HG02840 (cell line): ENCODE data around the gene FBXO47.
A peak's percentile ranks its signal among the peaks of the same experiment; 100 is the strongest.

Experiments
- ATAC-seq: cut with Tn5 transposase; IDR thresholded peaks from one replicate; pipeline ENCODE4 v1.9.1; 2021; ENCODE audit warnings: mild to moderate bottlenecking, moderate library complexity, moderate number of reproducible peaks; ENCODE audit not compliant: unreplicated experiment, low FRiP score

FBXO47 gene

DNA sequence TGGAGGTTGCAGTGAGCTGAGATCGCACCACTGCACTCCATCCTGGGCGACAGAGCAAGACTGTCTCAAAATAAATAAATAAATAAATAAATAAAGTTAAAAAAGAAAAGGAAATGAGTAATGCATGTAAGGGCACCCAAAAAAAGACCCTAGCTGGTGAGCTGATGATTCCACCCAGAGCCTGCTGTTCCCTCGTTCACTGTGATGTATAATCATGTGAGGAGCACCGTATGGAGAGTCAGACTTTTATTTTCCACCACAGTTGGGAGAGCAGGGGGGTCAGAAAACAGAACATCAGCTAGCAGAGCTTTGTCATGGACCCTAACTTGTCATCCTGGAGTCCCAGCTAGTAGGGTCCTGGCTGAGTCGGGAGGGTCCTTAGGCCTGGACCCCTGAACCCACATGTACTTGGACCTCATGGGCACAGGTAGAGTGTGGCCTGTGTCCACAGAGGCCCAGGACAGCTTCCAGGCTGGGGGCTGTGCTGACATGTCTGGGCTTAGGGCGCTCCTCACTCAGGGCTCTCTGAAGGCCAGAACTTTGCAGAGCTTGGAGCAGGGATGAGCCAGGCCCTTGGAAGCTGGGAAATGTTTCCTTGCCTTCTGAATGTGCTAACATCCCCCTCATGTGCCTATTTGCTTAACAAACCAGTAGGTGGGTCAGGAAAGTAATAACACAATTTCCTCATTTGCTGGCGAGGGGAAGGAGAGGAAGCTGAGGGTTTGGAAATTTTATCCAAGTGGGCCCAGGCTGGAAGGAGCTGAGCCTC, 60.6 kb downstream of the FBXO47 start:
- ATAC-seq = no peak

- ATAC-seq = no peak
Observed at GRCh38 chr17:38905375-38905774, 61.8 kb downstream of the FBXO47 start.

- no peak for ATAC-seq
Observed at GRCh38 chr17:38904892-38905291, 62.3 kb downstream of the FBXO47 start.

DNA sequence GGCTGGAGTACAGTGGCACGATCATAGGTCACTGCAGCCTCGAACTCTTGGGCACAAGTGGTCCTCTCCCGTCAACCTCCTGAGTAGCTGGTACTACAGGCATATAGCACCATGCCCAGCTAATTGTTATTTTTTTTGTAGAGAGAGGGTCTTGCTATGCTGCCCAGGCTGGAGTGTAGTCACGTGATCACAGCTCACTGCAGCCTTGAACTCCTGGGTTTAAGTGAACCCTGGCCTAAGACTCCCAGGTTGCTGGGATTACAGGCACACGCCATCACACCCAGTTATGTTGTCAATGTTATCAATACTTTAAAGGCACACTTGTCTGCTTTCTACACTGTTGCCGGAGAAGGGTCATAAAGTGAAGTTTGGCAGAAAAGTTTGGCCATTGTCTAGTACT, 63.8 kb downstream of the FBXO47 start:
- no peak for ATAC-seq

DNA sequence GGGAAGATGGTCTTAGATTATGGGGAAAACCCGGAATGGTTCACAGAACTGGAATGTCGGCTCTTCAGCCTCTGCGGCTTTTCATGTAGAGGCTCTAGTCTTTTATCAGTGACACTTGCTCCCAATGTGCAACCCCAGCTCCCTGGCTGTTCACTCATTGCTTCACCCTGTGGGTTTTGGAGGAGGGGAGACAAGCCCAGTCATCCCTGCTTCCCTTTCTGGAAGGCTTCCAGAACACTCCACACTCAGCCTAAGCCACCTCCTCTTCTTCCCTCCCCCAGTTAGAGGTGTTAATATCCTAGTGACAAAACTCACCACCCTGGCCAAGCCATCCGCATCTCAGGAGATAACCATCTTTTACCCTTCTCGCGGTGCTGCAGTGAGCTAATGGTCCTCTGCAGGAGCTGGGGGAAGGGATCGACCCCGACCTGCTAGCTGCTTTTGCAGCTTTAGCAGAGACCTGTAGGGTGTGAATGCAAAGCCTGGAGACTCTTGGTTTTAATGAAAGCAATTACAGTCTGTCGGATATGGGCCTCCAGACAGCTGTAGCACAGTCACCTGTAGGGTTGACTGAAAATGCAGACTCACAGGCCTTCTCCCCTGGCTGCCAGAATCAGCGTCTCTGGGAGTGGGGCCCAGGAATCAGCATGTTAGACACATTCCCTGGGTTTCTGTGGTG, 66.1 kb downstream of the FBXO47 start:
- ATAC-seq = no peak

- no peak for ATAC-seq
Observed at GRCh38 chr17:38899421-38899820, 67.8 kb downstream of the FBXO47 start.

DNA sequence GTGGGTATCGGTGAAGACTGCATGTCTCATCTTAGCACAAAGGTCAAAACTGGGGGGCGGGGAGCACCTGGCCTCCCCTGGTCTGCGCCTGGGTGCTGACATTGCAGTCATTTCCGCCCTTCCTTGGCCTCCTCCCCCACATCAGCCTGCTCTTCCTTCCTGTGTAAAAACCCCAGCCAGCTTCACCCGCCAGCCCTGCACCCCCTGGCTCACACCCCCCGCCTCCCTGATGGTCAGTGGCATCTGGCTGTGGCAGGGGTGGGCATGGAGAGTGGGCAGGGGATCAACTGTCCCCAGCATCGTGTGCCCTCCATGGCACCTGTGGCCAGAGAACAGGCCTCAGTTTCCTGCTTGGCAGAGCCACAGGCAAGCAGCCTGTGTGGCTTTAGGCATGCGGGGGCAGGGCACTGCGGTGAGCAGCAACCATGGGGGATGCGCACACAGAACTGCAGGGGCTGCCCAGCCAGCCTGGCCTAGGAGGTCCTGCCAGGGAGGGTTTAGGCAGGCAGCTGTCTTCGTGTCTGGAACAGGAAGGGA, 68.3 kb downstream of the FBXO47 start:
- peak; percentile 73 for ATAC-seq

GRCh38 chr17:38898291-38898679, 68.9 kb downstream of the FBXO47 start:
- peak; percentile 20 for ATAC-seq

DNA sequence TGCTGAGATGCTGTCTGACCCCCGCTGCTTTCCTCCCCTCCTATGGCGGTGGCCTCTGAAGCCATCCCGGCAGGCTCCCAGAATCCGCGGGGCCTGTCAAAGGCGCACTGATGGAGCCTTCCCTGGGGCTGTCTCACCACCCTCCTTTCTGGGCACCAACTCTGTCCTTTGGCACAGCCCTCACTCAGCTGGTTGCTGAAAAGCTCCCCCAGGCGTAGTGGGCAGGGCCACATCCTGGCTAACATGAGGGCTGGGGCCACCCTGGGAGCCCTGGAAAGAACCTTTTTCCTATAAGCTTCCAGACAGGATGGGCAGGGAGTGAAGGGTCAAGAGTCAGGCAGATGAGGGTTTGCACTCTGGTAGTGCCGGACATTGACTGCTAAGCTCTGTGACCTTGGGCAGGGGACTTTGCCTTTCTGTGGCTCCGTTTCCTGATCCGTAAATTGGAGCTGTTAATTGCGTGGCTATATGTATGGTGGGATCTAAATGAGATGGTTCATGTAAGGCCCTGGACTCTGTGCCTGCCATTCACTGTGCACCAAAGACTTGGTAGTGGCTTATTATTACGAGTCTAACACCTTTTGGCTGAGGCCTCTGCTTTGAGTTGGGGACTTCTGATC, 69.4 kb downstream of the FBXO47 start:
- ATAC-seq = no peak

DNA sequence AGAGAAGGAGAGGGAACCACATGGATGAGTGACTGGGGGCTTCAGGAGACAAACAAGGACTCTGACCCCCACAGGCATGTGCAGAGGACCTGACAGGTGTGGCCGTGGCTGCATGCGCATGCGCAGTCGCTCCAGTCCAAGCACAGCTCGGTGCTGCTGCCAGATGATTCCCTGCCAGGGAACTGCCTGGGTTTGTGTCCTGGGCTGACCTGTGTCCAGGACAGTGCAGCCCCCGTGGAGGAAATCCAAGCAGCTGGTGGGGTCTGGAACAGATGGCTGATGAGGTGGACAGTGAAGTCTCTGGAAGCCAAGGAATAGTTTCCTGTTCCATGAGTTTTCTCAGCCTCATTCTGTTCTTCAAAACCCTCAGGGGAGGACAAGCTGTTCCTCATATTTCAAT, 70.0 kb downstream of the FBXO47 start:
- no peak for ATAC-seq

DNA sequence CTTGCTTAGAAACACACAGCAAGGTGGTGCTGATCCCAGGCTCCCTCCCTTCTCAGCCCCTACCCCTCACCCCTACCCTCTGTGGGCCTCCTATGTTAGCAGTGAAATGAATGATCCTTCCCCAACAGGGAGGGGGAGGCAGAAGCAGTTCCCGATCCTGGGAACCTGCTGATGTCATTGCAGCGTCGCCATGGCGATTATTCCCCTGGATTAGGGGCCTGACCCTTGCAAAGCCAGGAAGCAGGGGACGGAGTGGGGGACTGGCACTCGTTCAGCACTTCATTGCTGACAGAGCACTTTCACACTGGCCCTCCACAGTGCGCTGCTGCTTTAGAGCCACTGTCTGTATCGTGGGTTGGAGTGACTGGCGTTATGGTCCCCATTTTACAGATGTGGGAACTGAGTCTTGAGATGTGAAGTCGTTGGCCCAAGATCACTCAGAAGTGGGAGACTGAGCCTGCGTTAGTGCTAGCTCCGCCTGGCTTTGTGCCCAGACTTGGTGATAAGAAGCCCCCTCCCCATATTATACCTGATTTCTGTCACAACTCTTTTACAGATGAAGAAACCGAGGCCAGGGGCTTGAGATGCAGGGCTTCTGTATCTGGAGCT, 70.8 kb downstream of the FBXO47 start:
- no peak for ATAC-seq

DNA sequence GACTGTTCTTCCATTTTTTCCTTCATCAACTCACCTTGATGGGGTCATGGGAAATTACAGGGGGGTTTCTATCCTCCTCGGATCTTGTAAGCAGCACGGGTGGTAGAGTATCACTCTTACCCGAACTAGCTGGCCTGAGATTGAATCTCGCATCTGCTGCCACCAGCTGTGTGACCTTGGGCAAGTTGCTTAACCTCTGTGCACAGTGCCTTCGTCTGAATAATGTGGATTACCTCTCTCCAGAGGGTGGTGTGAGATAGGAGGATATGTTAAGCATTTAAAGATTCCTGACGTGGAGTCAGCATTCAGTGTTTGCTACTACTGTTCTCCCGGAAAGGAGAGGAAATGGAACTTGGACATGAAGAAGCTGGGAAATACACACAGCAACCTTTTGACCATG, 72.9 kb downstream of the FBXO47 start:
- ATAC-seq = no peak

DNA sequence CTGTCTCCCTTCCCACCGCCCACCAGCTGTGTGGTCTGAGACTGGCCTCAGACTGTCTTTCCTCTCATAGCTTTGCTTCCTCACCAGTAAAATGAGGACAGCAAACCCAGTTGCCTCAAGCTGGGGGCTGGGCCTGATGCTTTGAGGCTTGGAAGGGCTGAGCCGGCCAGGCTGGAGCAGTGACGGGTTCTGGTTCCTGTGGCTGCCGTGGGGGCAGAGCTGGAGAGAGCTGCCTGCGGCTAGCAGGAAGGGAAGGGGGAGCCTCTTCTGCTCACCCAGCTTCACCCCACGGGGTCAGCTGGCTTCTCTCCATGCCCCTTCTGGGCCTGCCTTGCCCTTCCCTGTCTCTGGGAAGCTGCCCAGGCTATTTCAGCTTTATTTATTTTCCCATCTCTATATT, 73.6 kb downstream of the FBXO47 start:
- ATAC-seq = no peak

- ATAC-seq = no peak
Observed at GRCh38 chr17:38893113-38893512, 74.1 kb downstream of the FBXO47 start.

DNA sequence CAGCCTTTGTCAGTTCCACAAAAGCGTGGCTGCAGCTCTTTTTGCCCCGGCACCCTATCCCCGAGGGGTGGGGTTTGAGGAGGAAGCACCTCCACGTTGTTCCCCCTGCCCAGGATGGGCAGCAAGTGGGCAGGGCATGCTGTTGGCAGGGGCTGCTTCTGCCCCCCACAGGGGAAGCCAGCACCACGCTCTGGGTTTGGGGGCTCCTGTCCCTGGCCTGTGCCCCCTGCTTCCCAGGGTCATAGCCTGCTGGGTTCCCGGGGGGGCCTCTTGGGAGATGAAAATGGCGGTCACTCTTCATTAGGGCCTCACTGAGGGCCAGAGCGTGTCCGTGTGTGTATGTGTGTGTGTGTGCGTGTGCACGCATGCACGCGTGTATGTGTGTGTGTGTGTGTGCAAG, 74.6 kb downstream of the FBXO47 start:
- no peak for ATAC-seq

GRCh38 chr17:38892083-38892482, 75.1 kb downstream of the FBXO47 start:
- ATAC-seq = no peak

DNA sequence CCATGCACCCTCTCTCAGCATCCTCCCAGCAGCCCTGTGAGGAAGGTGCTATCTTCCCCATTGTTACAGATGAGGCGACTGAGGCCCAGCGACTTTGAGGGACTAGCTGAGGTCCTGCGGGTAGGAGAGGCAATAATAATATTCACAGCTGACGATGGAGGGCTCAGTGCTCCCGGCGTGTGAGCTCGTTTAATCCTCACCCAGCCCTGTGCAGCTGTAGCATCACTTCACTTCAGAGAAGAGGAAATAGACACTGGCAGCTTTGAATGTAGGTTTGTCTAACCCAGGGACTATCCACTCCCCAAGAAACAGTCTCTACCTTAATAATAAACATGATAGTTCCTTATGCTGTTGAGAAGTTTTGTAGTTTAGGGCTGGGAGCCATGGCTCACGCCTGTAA, 75.8 kb downstream of the FBXO47 start:
- ATAC-seq = no peak

DNA sequence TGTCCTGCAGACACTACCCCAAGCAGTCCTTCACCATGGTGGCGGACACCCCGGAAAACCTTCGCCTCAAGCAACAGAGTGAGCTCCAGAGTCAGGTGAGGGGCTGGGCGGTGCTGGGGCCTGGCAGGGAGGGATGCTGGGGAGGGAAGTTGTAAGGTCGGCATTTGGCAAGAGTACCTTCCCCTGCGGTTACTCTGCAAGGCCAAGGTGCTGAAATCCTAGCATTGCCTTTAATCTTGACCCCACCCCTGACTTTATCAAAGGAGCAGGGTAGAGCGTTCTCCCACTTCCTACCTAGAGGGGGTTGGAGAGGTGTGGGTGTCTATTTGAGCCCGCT, 76.8 kb downstream of the FBXO47 start:
- no peak for ATAC-seq

DNA sequence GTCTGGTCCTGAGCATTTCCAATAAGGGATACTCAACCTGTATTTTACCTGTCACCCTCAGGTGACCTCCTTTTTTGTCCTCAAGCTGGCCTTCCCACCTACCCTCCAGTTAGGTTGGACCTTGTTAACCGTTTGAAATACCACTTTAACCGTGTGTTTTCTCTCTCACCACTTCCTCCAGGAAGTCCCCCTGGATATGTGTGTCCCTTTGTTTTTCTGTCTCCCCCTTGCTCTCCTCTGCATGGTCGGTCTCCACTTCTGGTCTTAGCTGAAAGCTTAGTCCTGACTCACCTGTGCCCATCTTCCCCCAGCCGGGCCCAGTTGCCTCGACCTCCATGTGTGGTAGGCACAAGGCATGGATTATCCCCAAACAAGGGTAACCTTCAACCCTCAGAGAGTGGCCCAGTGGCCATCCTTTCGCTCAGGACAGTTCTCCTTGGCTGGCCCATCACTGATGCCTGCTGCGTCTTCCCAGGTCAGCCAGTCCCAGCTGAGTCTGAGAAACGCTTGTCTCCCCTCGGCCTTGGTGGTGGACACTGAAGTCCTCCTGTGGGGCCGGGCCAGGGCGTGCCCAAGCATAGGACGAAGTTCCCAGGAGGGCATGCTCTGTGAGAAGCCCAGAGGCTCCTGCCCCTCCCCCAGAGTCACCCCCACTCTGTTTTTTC, 77.3 kb downstream of the FBXO47 start:
- ATAC-seq = no peak

DNA sequence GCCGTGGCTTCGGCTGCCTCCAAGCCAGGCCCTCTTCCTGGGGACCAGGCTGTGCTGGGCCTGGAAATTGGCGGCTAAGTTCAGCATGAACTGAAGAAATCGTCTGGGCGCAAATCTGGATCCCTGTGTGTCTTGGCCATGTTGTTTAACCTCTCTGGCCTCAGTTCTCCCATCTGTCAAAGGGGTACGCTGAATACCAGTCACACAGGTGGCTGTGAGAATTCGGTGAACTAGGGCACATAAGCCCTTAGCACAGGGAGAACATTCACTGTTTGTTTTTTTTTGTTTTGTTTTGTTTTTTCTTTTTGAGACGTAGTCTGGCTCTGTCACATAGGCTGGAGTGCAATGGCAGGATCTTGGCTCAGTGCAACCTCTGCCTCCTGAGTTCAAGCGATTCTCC, 78.4 kb downstream of the FBXO47 start:
- no peak for ATAC-seq

GRCh38 chr17:38886643-38887010, 80.6 kb downstream of the FBXO47 start:
- ATAC-seq = no peak
